Stimulated activated CD4-positive, alpha-beta T cell treated with anti-CD3 and anti-CD28 coated beads, Interleukin-2, amount 100 ng/mL, for 48 hours (primary cell): ENCODE data around the gene CDKAL1.

Source experiments
- DNase-seq, 2 donors: peaks; one replicate each; pipeline ENCODE4 v3.0.0-alpha.2; 2020

The CDKAL1 gene

DNA sequence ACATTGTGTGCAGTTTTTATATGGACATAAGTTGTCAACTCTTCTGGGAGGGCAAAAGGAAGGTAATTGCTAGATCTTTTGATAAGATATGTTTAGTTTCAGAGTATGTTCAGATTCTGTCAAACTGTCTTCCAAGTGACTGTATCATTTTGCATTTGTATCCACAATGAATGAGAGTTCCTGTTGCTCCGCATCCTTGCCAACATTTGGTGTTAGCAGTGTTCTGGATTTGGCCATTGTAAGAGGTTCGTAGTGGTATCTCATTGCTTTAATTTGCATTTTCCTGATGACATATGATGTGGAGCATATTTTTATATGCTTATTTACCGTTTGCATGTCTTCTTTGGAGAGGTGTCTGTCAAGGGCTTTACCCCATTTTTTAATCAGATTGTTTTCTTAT, 150.2 kb downstream of the CDKAL1 start:
- DNase-seq: no peak

DNA sequence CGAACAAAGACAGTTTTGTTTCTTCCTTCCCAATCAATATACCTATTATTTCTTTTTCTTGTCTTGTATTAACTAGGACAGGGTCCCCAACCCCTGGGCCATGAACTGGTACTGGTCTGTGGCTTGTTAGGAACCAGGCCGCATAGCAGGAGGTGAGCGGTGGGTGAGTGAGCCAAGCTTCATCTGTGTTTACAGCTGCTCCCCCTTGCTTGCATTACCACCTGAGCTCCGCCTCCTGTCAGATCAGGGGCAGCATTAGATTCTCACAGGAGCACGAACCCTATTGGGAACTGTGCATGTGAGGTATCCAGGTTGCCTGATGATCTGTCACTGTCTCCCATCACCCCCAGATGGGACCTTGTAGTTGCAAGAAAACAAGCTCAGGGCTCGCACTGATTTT, 151.9 kb downstream of the CDKAL1 start:
- no peak for DNase-seq

DNA sequence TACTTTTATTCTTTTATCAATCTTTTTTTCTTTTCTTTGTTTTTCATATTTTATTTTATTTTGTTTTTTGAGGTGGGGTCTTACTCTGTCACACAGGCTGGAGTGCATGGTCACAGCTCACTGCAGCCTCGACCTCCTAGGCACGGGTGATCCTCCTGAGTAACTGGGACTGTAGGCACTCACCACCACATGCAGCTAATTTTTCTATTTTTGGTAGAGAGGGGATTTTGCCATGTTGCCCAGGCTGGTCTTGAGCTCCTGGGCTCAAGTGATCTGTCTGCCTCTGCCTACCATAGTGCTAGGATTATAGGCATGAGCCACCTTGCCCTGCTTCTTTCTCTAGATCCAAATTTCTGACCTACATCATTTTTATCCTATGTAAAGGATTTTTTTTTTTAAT, 153.2 kb downstream of the CDKAL1 start:
- no peak for DNase-seq

DNA sequence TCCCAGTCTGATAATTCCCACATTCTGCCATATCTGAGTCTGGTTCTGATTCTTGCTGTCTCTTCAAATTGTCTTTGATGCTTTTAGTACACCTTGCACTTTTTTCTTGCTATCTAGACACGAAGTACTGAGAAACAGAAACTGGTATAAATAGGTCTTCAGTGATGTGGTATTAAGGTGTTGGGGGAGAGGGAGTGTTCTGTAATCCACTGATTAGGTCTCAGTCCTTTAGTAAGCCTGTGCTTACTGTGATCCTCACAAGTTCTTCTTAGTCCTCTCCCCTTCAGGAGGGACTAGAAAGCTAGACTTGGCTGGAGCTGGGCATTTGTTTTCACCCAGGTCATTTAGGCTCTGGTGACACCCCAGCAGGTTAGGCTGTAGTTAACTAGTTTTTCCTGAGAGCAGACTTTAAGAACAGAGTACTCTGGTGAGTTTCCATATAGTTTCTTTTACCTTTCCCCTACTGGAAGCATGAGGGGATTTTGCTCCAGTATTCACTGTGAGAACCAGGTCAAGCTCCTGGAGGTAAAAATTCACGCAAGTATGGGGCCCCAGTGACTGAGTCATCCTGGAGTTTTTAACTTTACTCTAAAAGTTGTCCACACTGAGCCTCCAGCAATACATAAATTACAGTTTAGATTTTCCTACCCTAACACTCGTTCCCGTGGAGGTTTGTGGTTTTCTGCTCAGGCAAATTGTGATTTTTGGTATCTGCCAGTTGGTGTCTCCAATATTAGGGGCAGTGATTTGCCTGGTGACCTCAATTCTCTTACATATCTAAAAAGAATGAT, 154.6 kb downstream of the CDKAL1 start:
- DNase-seq: no peak

DNA sequence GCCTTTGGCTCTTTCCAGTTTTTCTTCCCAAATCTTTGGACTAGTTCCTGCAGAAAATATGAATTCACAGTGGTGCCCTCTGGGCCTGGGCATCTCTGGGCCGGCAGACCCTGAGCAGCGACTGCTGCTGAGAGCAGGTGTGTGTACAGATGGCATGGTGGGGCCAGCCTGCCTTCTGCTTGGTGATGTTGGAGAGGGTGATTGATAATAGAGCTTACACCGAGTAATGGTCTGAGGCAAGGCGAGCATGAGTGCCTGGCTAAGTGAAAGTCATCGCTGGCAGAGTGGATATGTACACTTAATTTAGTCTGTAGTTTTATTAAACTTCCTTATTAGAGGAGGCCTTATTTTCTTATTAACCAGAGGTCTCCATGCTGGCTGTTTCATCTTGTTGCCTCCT, 156.9 kb downstream of the CDKAL1 start:
- DNase-seq: no peak

DNA sequence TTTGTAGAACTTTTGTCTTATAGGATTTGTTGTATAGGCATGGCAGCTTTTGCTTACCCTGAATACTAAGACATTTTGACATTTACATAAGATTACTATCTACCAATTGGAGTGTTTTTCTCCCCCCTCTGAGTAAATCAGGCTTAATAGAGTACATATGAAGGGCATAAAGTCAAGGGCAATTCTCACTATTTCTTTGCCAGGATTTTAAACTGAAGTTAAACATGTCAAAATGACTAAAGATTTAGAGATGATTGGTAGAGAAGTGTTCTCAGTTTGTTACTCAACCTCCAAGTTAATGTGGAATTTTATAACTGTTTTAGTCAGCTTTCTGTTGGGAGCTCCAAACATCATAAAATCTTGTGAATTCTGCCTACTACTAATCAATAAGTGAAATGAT, 157.8 kb downstream of the CDKAL1 start:
- no peak for DNase-seq

DNA sequence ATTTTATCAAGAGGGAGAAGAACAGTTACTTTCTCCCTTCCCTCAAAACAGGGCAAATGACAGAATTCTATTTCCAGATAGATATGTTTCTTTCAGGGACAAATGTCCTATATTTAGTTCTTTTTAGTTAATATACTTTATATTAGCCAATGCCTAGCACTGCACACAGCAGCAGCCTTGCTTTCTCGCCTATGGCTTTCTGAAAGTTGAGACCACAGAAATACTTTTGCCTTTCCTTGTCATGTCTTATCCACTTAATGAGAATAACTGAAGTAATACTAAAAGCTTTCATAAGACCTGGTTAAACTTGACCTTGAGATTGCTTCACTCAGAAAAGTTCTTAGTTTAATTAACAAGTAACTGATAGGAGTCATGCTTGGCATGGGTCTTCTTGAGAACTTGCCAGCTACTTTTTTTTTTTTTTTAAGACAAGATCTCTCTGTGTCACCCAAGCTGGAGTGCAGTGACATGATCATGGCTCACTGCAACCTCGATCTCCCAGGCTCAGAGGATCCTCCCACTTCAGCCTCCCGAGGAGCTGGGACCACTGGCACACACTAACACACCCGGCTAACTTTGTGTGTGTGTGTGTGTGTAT, 159.3 kb downstream of the CDKAL1 start:
- no peak for DNase-seq

DNA sequence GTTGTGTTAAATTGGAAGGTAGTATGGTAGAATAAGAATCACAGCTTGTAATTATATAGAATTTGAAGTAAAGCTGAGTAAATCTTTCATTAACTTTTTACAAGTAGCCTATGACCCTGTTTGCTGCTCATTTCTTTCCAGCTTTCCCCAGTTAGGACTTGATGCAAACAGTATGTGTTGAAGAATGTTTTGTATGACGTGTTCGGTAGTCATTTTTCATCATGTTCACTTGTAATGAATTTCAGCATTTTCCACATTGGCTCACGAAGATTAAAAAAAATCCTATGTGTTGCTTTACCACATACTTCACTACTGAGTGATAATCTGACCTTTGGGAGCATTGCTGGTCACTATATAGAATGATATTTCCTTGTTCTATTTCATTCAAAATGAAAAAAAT, 162.4 kb downstream of the CDKAL1 start:
- no peak for DNase-seq

DNA sequence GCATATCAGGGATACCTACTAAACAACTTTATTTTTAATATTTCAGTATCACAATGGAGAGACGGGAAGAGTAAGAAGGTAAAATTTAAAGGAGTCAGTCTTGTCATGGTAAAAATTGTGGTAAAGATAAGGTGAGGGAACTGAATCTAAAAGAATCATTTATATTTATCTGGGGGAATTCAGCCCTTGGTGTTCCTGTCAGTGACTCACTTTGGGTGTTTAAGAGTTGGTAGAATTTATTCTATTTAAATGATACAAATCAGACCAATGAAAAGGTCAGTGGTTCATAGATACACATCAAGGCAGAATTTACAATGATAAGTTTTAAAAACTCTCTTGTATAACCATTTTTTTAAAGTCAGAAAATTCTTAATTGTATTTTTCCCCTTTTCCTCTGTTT, 164.4 kb downstream of the CDKAL1 start:
- no peak for DNase-seq

DNA sequence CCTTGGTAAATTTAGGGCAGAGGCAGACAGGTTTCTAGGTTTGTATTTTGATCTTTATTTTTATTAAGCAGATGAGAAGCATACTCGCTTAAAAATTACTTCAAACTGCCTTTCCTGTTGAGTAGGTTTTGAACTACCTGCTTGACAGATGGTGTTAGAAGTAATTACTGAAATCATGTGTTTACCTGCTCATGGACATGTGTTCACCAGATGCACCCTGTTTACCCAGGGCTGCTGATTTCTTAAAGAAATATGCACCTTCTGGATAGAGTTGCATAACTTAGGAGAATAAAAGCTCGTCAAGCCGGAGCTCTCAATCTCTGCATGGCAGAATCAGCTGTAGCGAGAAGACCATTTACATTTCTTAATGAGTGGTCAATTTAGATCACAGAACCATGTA, 165.1 kb downstream of the CDKAL1 start:
- no peak for DNase-seq

DNA sequence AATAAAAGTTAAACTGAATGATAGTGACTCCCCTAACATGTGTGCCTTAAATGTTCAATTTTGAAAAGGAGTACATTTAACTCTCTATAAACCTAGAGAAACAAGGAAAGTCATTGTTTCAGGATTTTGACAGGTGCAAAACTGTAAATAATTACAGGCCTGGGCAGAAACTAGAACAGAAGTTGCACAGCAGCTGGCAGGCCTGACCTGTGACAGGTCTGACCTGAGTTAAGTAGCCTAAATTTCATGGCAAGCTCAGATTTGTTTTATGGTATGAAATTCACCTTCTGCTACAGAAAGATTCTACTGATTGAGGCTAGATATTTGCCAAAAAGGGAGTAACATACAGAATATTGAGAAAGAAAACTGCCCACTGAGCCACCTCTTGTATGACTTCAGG, 166.1 kb downstream of the CDKAL1 start:
- no peak for DNase-seq

DNA sequence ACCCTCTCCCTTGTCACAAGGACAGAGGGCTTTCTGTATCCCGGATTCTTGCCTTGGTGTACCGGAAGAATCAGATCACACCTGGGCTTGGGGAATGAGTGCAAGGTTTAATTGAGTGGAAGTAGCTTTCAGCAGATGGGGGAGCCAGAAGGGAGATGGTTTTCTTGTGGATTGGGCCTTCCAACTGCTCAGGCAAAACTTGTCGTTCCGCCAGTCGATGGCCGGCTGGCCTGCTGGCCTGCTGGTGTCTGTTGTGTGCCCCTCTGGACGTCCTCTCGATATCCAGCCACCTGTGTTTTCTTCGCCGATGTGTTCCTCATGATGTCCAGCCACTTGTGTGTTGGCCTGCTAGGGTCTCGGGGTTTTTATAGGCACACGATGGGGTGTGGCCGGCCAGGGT, 168.1 kb downstream of the CDKAL1 start:
- no peak for DNase-seq

DNA sequence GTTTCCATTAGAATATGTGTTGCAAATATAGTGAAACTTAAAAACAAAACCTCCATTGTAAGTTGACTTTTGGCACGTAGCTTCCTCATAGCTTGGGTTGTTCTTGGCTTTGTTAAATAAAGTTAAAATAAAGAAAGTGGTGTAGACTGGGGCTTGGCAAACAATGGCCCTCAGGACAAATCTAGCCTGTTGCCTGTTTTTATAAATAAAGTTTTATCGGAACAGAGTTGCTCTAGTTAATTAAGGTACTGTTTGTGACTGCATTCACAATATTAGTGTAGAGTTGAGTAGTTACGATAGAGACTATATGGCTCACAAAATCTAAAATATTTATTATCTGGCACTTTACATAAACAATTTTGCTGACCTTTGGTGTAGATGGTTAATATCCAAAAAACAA, 168.8 kb downstream of the CDKAL1 start:
- no peak for DNase-seq

DNA sequence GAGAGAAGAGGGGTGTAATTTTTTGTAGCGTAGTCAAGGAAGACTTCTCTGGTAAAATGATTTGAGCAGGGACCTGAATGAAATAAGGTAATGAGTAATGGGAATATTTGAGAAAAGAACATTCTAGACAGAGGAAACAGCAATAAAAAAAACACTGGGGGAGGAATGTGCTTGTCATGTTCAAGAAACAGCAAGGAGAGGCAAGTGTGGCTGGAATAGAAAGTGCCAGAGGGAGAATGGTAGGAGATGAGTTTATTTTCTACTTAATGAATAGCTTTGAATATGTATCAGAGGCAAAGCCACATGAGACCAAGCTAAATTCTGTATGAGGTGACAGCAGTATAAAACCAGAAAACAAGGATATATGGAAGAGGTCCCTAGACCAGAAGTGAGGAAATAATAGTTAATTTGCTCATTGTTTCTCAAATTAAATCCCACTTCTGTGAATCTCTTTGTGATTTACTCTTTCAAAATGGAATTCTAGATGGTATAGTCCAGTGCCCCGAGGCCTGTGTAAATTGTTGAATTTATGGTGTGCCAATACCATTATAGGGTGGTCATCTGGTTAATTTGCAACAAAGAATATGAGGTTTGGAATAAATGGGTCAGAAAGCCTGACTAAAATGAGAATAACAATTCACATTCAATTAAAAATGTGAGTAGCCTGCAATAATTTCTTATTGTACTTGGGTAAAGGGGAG, 170.2 kb downstream of the CDKAL1 start:
- DNase-seq: no peak

DNA sequence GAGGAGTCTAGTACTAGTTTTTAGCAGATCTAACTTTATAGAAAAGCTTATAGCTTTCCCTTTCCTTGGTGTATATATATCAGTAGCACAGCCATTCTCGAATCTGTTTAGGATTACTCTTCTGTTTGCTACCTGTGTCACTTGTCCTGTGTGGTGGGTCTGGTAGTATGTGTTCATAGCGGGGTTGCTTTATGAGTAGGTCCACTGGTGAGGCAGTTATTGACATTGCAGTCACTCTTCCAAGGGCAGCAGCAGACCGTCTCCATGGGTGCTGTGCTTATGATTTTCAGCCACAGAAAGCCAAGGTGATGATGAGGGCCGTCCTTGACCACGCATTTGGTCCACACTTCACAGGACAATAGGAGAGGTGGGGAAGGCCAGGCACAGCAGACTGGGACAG, 171.5 kb downstream of the CDKAL1 start:
- DNase-seq: no peak

DNA sequence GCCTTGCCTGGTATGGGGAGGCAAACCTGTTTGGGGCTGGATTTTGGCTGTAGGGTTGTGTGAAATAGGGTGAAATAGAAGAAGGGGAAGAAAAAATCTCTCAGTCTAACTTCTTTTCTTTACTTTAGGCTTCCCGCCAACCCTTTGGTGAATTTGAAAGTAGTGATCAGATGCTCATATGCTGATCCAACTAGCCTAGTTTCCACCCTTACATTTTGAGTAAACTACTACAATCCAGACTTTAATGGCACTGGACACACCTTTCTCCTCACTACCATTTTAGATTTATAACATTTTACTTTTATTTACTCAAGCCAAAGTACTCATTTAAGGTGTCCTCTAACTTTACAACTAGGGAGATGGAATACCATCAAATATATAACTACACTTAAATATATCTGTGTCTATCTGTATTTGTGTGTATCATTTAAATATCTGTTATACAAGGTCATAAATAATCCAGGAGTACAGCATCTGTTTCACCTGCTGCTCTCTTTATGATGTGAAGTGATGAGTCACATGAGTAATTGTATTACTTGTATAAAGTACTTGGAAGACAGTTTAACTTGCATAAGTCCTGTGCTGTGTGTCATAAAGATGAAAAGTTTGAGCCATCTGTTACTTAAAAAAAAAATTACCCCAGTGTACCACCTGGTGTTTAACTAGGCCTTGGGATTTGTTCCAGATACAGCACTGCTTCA, 172.1 kb downstream of the CDKAL1 start:
- DNase-seq: no peak

DNA sequence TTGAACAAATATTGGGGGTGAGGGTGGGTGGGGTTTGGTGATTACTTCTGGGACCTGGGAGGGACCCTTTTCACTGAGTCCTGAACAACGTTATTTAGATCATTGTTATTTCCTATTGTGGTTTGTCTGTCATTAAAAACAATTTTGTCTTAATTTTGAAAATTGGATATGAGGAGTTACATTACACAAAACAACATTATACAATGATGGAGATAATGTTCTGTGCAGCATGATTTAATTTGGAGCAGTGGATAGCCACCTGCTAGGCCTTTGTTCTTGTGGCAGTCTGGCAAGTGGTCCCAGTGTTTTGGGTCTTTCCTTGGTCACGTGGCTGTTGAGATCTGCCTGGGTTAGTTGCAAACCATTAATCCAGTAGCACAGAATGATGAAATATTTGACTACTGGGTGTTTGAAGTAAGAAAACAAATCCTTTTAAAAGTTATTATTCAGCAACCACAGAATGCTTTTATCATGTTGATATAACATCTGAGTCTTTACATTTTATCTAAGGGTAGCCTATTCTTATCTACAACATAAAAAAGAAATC, 172.8 kb downstream of the CDKAL1 start:
- DNase-seq: no peak

DNA sequence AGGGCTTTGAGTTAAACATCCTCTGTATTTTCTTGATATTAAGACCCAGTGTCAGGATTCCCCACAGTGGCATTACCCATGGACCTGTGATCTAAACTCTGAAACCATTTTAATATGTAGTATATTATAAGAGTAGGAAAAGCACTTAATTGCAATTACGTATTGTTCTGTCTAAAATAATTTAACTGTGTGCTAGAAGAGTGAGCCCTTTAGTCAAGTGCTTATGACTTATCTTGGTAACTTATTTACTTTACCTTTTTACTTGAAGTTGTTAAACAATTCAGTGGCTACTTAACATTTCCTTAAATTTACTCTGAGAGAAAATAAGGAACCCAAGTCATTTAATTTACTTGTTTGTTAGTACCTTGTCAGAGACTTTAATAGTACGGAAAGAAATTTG, 173.6 kb downstream of the CDKAL1 start:
- no peak for DNase-seq

DNA sequence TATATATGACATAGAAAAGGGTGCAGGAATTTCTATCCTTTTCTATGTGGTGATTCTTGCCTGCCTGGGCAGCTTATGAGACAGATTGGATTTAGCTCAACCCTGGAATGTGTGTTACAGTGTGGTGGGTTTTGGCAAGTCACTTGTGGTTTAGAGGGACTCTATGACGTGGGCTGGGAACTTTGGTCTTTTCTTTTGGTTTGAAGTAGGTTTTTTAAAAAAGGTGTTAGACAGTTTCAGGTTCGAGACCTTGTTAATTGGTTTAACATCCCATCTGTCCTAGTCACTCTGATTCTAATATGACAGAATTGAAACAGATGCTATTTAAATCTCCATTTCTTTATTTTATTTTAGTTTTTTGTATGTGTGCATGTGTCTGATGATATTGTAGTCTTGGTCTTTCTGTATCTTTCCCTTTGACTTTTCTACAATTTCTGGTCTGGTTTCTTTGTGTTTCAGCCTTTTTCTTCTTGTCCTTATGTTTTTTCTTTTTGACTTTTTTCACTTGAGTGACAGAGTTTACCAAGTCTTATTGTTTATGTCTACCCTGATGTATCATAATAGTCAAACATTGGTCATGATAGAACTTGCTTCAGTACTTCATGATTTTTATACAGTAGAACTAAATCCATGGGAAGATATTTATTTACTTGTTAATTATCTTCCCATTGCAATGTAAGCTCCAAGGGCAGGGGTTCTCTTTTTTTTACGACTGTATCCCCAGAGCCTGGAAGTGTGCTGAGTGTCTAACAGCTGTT, 174.3 kb downstream of the CDKAL1 start:
- DNase-seq: peak in 1 of 2 donors; percentile 3

DNA sequence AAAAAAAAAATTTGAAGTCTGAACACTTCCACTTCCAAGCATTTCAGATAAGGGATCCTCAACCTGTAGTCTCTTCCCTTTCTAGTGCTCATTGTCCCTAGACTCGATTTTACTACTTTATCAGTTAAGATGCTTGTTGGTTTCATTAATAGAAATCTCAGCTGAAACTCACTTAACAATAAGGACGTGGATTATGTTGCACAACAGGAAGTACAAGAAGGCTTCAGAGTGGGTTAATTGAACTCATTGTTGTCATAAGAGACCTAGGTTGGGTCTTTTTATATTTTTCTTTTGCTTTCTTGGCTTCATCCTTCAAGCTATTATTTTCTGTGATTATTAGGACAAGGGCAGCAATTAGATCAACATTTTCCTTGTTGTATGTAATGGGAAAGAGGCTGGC, 175.2 kb downstream of the CDKAL1 start:
- DNase-seq: no peak

DNA sequence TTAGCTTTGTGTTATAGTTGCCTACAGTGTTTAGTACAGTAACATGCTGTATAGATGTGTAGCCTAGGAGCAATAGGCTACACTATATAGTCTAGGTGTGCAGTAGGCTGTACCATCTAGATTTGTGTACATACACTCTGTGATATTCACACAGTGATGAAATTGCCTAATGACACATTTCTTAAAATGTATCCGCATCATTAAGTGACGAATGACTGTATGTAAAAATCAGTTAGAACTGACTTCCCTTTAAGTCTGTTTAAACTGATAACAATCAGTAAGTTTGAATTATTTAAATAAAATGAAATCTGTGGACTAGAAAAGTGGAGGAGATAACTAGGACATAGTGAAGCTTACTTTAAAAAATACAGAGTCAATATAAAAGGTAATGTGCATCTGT, 176.1 kb downstream of the CDKAL1 start:
- DNase-seq: no peak

DNA sequence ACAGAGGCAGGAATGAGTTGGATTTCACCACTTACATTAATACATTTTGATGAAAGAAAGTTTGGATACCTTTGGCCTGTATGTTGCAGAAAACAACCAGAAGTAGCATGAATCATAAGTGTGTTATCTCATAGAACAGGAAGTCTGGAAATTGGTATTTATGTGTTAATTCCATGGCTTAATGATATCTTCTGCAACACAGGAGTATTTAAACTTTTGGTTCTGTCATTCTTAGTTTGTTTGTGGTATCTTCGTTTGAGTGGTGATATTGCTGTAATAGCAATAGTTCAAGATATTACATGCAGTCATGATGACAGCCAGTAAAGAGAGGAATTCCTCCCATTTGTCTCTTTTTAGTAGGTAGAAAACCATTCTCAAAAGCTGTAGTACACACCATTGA, 177.3 kb downstream of the CDKAL1 start:
- no peak for DNase-seq

DNA sequence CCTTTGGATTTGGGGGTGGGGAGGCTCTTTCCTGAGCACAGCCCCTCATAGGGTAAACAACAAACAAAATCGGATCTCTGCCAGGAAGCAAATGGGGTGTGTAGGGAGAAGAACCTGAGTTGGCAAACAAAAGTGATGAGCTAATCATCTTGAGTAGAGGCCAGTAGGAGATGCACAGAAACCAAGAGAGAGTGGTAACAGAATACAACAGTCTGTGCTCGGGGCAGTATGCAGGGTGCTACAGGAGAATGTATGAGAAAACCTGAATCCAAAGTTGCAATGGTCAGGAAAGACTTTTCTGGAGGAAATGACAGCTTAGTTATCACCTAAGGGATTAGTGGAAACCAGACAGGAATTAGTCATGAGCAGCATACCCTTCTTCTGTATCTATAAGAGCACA, 177.8 kb downstream of the CDKAL1 start:
- no peak for DNase-seq
